Heart right ventricle (tissue), 16 donors: Measurements from ENCODE around the gene TBRG4. TPM values are rescaled to one million over a fixed set of nuclear protein-coding genes. Genes with fewer than 3 reads are reported as not detected.

ENCODE experiments used
- ATAC-seq, 8 donors: fragments of 200-7000 bp; cut with Tn5 transposase; one replicate each; pipeline ENCODE4 v1.9.1; 2020; ENCODE audit warnings: mild to moderate bottlenecking in 8 of 8, moderate library complexity in 8 of 8, moderate number of reproducible peaks in 1 of 8
- DNase-seq, 2 donors: peaks; one replicate each; pipeline ENCODE4 v3.0.0-alpha.2; 2020
- H3K27ac ChIP-seq, 10 donors: fragments of 200-600 bp; sonication (generic) in 2 of 10; one replicate each; pipeline versions ENCODE4 v1.5.0 to v1.8.0; 2020 to 2022; ENCODE audit warnings: mild to moderate bottlenecking in 3 of 10
- H3K27me3 ChIP-seq, 7 donors: fragments of 200-600 bp; one replicate each; pipeline ENCODE4 v1.8.0; 2021 to 2022; ENCODE audit warnings: mild to moderate bottlenecking in 2 of 7
- H3K36me3 ChIP-seq, 9 donors: fragments of 200-600 bp; sonication (generic) in 1 of 9; one replicate each; pipeline versions ENCODE4 v1.5.0 to v1.8.0; 2020 to 2022; ENCODE audit warnings: mild to moderate bottlenecking in 2 of 9
- H3K4me1 ChIP-seq, 9 donors: fragments of 200-600 bp; sonication (generic) in 1 of 9; one replicate each; pipeline versions ENCODE4 v1.5.0 to v1.8.0; 2020 to 2022; ENCODE audit warnings: mild to moderate bottlenecking in 4 of 9
- H3K4me3 ChIP-seq, 10 donors: fragments of 200-600 bp; sonication (generic) in 2 of 10; one replicate each; pipeline versions ENCODE4 v1.5.0 to v1.8.0; 2020 to 2022; ENCODE audit warnings: mild to moderate bottlenecking in 7 of 10, moderate library complexity in 2 of 10
- H3K9me3 ChIP-seq, 11 donors: fragments of 200-600 bp in 10 of 11; sonication (generic) in 2 of 11; one replicate each; pipeline versions ENCODE4 v1.5.0 to v1.8.0; 2013 to 2022; ENCODE audit warnings: mild to moderate bottlenecking in 2 of 11, control low read depth in 1 of 11, moderate library complexity in 1 of 11
- CTCF ChIP-seq, 9 donors: fragments of 200-600 bp; sonication (generic) in 2 of 9; IDR thresholded peaks; one replicate each; pipeline versions ENCODE4 v1.5.0 to v1.8.0; 2021 to 2022; ENCODE audit warnings: antibody characterized with exemption in 9 of 9, mild to moderate bottlenecking in 5 of 9, moderate library complexity in 1 of 9
- WGBS, 2 donors: extraction: QIAGEN DNeasy Blood & Tissue Kit; methylation state at CpG; one replicate each; pipeline ENCODE4 v1.1.7; 2013; ENCODE audit warnings: inconsistent platforms in 1 of 2; 5-methylcytosine and 5-hydroxymethylcytosine counted together
- intact Hi-C, 10 donors: fragments of 100-400 bp; cut with DNase I; formaldehyde crosslinking; loops; one replicate each; pipeline versions ENCODE4 v1.11.1 to v1.14.2; 2022
- polyA plus RNA-seq, 2 donors: library from polyadenylated mRNA; stranded (reverse); fragments of 200-250 nt; gene quantifications; one replicate each; pipeline ENCODE4 v1.2.3, GENCODE V29; 2013
- total RNA-seq, 10 donors: library from RNA; stranded (reverse); fragmentation: NEBNext Ultra II Directional in 3 of 10; extraction: Animal tissue kit (Norgen Biotek cat#: 25700) in 3 of 10; gene quantifications; one replicate each; pipeline versions ENCODE4 v1.2.1 to v1.2.4, GENCODE V29; 2021 to 2023
- donor health status: Arrhythmogenic right ventricular cardiomyopathy.
- donor health status: ischemic (EF 13 %, LVEDD 7.1; RV severe dilation, severe dysfunction).
- donor health status: healthy with polysubstance abuse.
- donor health status: DM: no; HTN: yes; CAD: no.
- donor health status: DM: no; HTN: no; CAD: no.
- donor health status: ischemic (EF 25% LVEDD 6.9; RV normal size, moderate dysfunction).
- donor health status: ischemic (EF 25% LVEDD 5.7; RV mildly dilated, moderate dysfunction).
- donor health status: healthy.
- donor health status: DM: yes; HTN: yes; CAD: no.
- donor health status: Ischemic cardiomyopathy.
- donor health status: ischemic (EF 35%, LVEDD 5.7; RV mildly dilated, moderate dysfunction).
- donor health status: nonischemic (EF 11% LVEDD 7.7; RV severe dilation, severe dysfunction).
- donor health status: DM: yes; HTN: yes; CAD: no.
- donor health status: PGD.
- donor health status: ischemic (EF 29% LVEDD 5.4; RV normal size, mild dysfunction).
- donor health status: nonischemic (EF 23%, LVEDD 6.1; RV moderate dilation, normal function).

The TBRG4 gene
- total and polyA plus RNA-seq, 12 donors = 57.1 to 93.9 (median 67.4) TPM

GRCh38 chr7:45072131-45073030 lies 39.1 kb downstream of the TBRG4 start:
- no peaks in the 10 kb centered on the region for H3K27me3 ChIP-seq
- no peak for ATAC-seq

GRCh38 chr7:45071528-45071927 lies 40.0 kb downstream of the TBRG4 start:
- Histone ChIP-seq H3K4me1 (peaks cover 0 to 12% (median 3%) of the 10 kb centered on the region in 9 donors), H3K4me3 (no peak overlapping the region), H3K9me3 (no peaks in the 10 kb centered on the region), H3K27ac (no peak overlapping the region), H3K27me3 (no peaks in the 10 kb centered on the region), H3K36me3 (peaks cover 0 to 100% (median 45%) of the 10 kb centered on the region in 9 donors)
- TF ChIP-seq CTCF (IDR thresholded peaks at IDR 0.05) = no peak
- ATAC-seq (no peak), DNase-seq (no peak)
- 79 to 82% methylated on average over 3 of the region's 3 CpGs for WGBS, 2 donors
- intact Hi-C loops = loop anchor here in 1 of 10 donors (10.0 kb wide), 1 partner anchor 63 kb away; no protein-coding TSS in a partner anchor

More at GRCh38 chr7:45072131-45073030, 39.1 kb downstream of the TBRG4 start:
- peaks cover 0 to 100% (median 52%) of the 10 kb centered on the region in 9 donors for H3K36me3 ChIP-seq
- H3K27ac ChIP-seq = no peak overlapping the region
- peaks cover 0 to 12% (median 3%) of the 10 kb centered on the region in 9 donors for H3K4me1 ChIP-seq
- no peak for TF ChIP-seq CTCF (IDR thresholded peaks at IDR 0.05)
- 88 to 90% methylated on average over 13 of the region's 13 CpGs for WGBS, 2 donors
- H3K4me3 ChIP-seq = no peak overlapping the region
- intact Hi-C loops = loop anchor here in 1 of 10 donors (10.0 kb wide), 1 partner anchor 62 kb away; no protein-coding TSS in a partner anchor
- no peak for DNase-seq
- H3K9me3 ChIP-seq = no peaks in the 10 kb centered on the region

- no peaks in the 10 kb centered on the region for H3K9me3 ChIP-seq
- ATAC-seq = no peak
- 97 to 100% methylated on average over 1 of the region's 1 CpG for WGBS, 2 donors
- H3K4me1 ChIP-seq = peaks cover 0 to 12% (median 3%) of the 10 kb centered on the region in 9 donors
- no peak for TF ChIP-seq CTCF (IDR thresholded peaks at IDR 0.05)
- H3K27ac ChIP-seq = no peak overlapping the region
- intact Hi-C loops = loop anchor here in 1 of 10 donors (10.0 kb wide), 1 partner anchor 65 kb away; no protein-coding TSS in a partner anchor
- no peak overlapping the region for H3K4me3 ChIP-seq
- H3K27me3 ChIP-seq = no peaks in the 10 kb centered on the region
- DNase-seq = no peak
- H3K36me3 ChIP-seq = peaks cover 0 to 100% (median 37%) of the 10 kb centered on the region in 9 donors
These were observed 41.2 kb downstream of the TBRG4 start for GRCh38 chr7:45070254-45070642.

GRCh38 chr7:45069444-45070253 lies 41.8 kb downstream of the TBRG4 start:
- Histone ChIP-seq H3K4me1 (peaks cover 0 to 12% (median 3%) of the 10 kb centered on the region in 9 donors), H3K36me3 (peaks cover 0 to 100% (median 38%) of the 10 kb centered on the region in 9 donors), H3K4me3 (no peak overlapping the region), H3K27me3 (no peaks in the 10 kb centered on the region), H3K27ac (no peak overlapping the region), H3K9me3 (no peaks in the 10 kb centered on the region)
- ATAC-seq (no peak), DNase-seq (no peak)
- intact Hi-C loops = loop anchor here in 1 of 10 donors (10.0 kb wide), 1 partner anchor 65 kb away; no protein-coding TSS in a partner anchor
- 92 to 96% methylated on average over 15 of the region's 15 CpGs for WGBS, 2 donors
- TF ChIP-seq CTCF (IDR thresholded peaks at IDR 0.05) = no peak
